HepG2 (cell line): ENCODE data around the gene LY6G5B. TPM values are rescaled to one million over a fixed set of nuclear protein-coding genes. Genes with fewer than 3 reads are reported as not detected.

ENCODE experiments used
- CENPX ChIP-seq: sonication (generic); formaldehyde crosslinking; IDR thresholded peaks from 2 replicates; pipeline ENCODE4 v1.9.0; 2021; ENCODE audit warnings: mild to moderate bottlenecking, missing genetic modification reagents, moderate library complexity
- MED1 ChIP-seq: sonication (generic); formaldehyde crosslinking; IDR thresholded peaks from 2 replicates; pipeline ENCODE4 v1.4.0; 2020; ENCODE audit warnings: missing genetic modification reagents
- NR2F6 ChIP-seq, 2 experiments: IDR thresholded peaks; 2 replicates each; pipeline ENCODE4 v1.6.1; 2016; ENCODE audit warnings: antibody characterized with exemption in 1 of 2, mild to moderate bottlenecking in 1 of 2
- PLRG1 ChIP-seq: fragments of 450-650 bp; conservative IDR thresholded peaks from 2 replicates; pipeline ENCODE4 v1.6.1; 2016
- PRDM10 ChIP-seq: sonication (generic); formaldehyde crosslinking; IDR thresholded peaks from 2 replicates; pipeline ENCODE4 v1.4.0; 2020; ENCODE audit warnings: low read depth, missing genetic modification reagents
- PRDM15 ChIP-seq: sonication (generic); formaldehyde crosslinking; IDR thresholded peaks from 2 replicates; pipeline ENCODE4 v1.4.0; 2020; ENCODE audit warnings: missing genetic modification reagents
- SALL2 ChIP-seq: sonication (generic); formaldehyde crosslinking; IDR thresholded peaks from 2 replicates; pipeline ENCODE4 v1.8.1; 2023; ENCODE audit warnings: mild to moderate bottlenecking, missing genetic modification reagents, inconsistent platforms
- TEAD3 ChIP-seq: optimal IDR thresholded peaks from 2 replicates; pipeline ENCODE3; 2016; ENCODE audit warnings: borderline replicate concordance
- THAP9 ChIP-seq: sonication (generic); formaldehyde crosslinking; IDR thresholded peaks from 2 replicates; pipeline ENCODE4; 2020; ENCODE audit warnings: missing genetic modification reagents, mild to moderate bottlenecking, borderline replicate concordance
- TRIM24 ChIP-seq: sonication (generic); formaldehyde crosslinking; IDR thresholded peaks from 2 replicates; pipeline ENCODE4 v1.8.0; 2022; ENCODE audit warnings: mild to moderate bottlenecking, missing genetic modification reagents
- ZNF326 ChIP-seq: sonication (generic); formaldehyde crosslinking; IDR thresholded peaks from 2 replicates; pipeline ENCODE4 v1.4.0; 2020; ENCODE audit warnings: missing genetic modification reagents, borderline replicate concordance
- ZNF614 ChIP-seq: IDR thresholded peaks from 2 replicates; pipeline ENCODE4 v1.6.1; 2018; ENCODE audit warnings: missing biosample characterization, missing genetic modification reagents, inconsistent platforms, borderline replicate concordance
- ZNF674 ChIP-seq: sonication (generic); formaldehyde crosslinking; IDR thresholded peaks from 2 replicates; pipeline ENCODE4 v1.5.0; 2020; ENCODE audit warnings: low read depth, mild to moderate bottlenecking, missing genetic modification reagents
- polyA plus RNA-seq, 8 experiments: library from polyadenylated mRNA; depleted of rRNA in 3 of 8; stranded (reverse) in 7 of 8; unstranded in 1 of 8; fragments of >200 nt; fragmentation: Illumina TruSeq in 4 of 8; extraction: Trizol in 4 of 8; gene quantifications; 2 replicates each; pipeline versions ENCODE4 v1.2.1 to v1.2.3, GENCODE V29; 2011 to 2016; ENCODE audit warnings: low read depth in 4 of 8, missing spikeins in 1 of 8, mixed read lengths in 1 of 8; ENCODE audit not compliant: insufficient read depth in 1 of 8
- total RNA-seq, 5 experiments: library from RNA; depleted of rRNA; stranded (reverse); fragments of >200 nt; fragmentation: Illumina TruSeq; extraction: Trizol; gene quantifications; 2 replicates each; pipeline ENCODE4 v1.2.3, GENCODE V29; 2016; ENCODE audit warnings: low read depth in 1 of 5

LY6G5B gene
- total and polyA plus RNA-seq, 2 of the 13 experiments (the other 11 are each of a cell fraction or from before 2014, with no cell fraction given) = 7.8 to 15.7 TPM

GRCh38 chr6:31620586-31621319 is 49.0 kb upstream of the LY6G5B start, which contains the start of gene PRRC2A (continued):
- no peak for TF ChIP-seq CENPX (CRISPR knock-in tag)
- TF ChIP-seq ZNF674 (CRISPR knock-in tag) = 0 out of 2 replicates have a peak, but pooled peaks have one; percentile 65
- no peak for TF ChIP-seq NR2F6 (IDR thresholded peaks at IDR 0.05)
- TF ChIP-seq NR2F6 (CRISPR knock-in tag; IDR thresholded peaks at IDR 0.05) = no peak
- TF ChIP-seq TRIM24 (CRISPR knock-in tag) = no peak; the same call in 1 of the 2 replicates
- TF ChIP-seq TEAD3 (CRISPR knock-in tag) = no peak
- no peak for TF ChIP-seq ZNF326 (CRISPR knock-in tag)
- TF ChIP-seq PRDM10 (CRISPR knock-in tag) = 0 out of 2 replicates have a peak, but pooled peaks have one; percentile 36
- peak; percentile 21; the same call in 1 of the 2 replicates for TF ChIP-seq PRDM15 (CRISPR knock-in tag)
- no peak for TF ChIP-seq PLRG1
- no peak; the same call in 1 of the 2 replicates for TF ChIP-seq ZNF614 (CRISPR knock-in tag)
- peak; percentile 96 for TF ChIP-seq THAP9
- no peak for TF ChIP-seq MED1
- no peak; the same call in 1 of the 2 replicates for TF ChIP-seq SALL2 (CRISPR knock-in tag)
